ENCODE results near the gene C13orf46. TPM values are rescaled to one million over a fixed set of nuclear protein-coding genes. Genes with fewer than 3 reads are reported as not detected.

The C13orf46 gene
- total and polyA plus RNA-seq, 2 of the 8 experiments (the other 6 are each of a cell fraction or from before 2014, with no cell fraction given), result 0.23 to 0.28 TPM

DNA sequence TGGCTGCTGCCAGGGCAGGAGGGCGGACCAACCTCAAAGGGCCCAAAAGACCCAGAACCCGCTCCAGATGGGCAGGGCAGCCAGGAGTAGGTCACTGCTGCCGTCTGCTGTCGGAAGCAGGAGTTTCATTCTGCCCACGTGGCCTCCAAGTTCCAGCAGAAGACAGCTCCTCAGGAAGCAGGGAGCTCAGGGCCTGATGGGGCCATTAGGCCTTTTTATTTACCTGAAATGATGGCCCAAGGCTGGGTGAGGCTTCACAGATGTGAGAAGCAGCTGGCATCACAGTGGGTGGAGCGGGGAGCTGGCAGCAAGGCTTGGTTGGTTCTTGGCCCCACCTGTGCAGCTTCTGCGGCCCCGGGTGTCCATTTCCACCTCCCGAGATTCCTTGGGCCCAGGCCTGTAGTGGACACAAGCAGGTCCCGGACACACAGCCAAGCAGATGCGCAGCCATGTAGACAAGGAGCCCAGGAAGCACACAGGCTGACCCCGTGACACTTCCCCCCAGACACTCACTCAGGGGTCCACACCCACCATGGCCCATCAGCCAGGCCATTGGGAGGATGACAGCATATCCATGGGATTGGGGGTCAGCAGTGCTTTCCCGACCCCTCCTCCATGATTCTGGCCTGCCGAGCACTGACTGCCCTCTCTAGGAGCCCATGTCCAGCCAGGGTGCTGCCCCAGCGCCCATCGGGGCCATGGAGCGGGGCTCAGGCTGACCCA lies 26.4 kb downstream of the C13orf46 start:
- 90% methylated on average over 13 of the region's 17 CpGs; no CpG with 5 or more reads in 1 of the 2 experiments for WGBS, 2 experiments (ENCODE audit: extremely low coverage in 1 of 2, insufficient coverage in 1 of 2, insufficient read length in 1 of 2, insufficient replicate concordance in 2 of 2, low coverage in 1 of 2, low lambda C conversion rate in 2 of 2, missing lambda C conversion rate in 1 of 2)
- TF ChIP-seq KDM4A (IDR thresholded peaks at IDR 0.05; ENCODE audit: low read depth, low read length, severe bottlenecking) (no peak), CBX5 (IDR thresholded peaks at IDR 0.05; ENCODE audit: low read depth, low read length) (no peak), SIN3A (conservative IDR thresholded peaks at IDR 0.05 in 1 of 2, IDR thresholded peaks at IDR 0.05 in 1 of 2; ENCODE audit: low read depth in 1 of 2, low read length in 2 of 2) (no peak), RAD21 (IDR thresholded peaks at IDR 0.05 in 1 of 2, conservative IDR thresholded peaks at IDR 0.05 in 1 of 2; ENCODE audit: low read depth in 2 of 2, low read length in 2 of 2) (peak; percentile 68 to 78), SIRT6 (IDR thresholded peaks at IDR 0.05; ENCODE audit: low read length) (no peak), HDAC6 (IDR thresholded peaks at IDR 0.05; ENCODE audit: low read depth, low read length) (no peak)
- TF ChIP-seq, protein P1, sequence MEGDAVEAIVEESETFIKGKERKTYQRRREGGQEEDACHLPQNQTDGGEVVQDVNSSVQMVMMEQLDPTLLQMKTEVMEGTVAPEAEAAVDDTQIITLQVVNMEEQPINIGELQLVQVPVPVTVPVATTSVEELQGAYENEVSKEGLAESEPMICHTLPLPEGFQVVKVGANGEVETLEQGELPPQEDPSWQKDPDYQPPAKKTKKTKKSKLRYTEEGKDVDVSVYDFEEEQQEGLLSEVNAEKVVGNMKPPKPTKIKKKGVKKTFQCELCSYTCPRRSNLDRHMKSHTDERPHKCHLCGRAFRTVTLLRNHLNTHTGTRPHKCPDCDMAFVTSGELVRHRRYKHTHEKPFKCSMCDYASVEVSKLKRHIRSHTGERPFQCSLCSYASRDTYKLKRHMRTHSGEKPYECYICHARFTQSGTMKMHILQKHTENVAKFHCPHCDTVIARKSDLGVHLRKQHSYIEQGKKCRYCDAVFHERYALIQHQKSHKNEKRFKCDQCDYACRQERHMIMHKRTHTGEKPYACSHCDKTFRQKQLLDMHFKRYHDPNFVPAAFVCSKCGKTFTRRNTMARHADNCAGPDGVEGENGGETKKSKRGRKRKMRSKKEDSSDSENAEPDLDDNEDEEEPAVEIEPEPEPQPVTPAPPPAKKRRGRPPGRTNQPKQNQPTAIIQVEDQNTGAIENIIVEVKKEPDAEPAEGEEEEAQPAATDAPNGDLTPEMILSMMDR (IDR thresholded peaks at IDR 0.05; ENCODE audit: control extremely low read depth in 1 of 3, insufficient read depth in 1 of 3, low read depth in 1 of 3, low read length in 3 of 3), result peak in 2 of 3 experiments; percentile 46; a peak in 3 of 4 replicates
- TF ChIP-seq, protein P2, sequence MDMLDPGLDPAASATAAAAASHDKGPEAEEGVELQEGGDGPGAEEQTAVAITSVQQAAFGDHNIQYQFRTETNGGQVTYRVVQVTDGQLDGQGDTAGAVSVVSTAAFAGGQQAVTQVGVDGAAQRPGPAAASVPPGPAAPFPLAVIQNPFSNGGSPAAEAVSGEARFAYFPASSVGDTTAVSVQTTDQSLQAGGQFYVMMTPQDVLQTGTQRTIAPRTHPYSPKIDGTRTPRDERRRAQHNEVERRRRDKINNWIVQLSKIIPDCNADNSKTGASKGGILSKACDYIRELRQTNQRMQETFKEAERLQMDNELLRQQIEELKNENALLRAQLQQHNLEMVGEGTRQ (IDR thresholded peaks at IDR 0.05; ENCODE audit: low read length), result no peak

More for the DNA sequence above, 26.4 kb downstream of the C13orf46 start:
- H4K5ac ChIP-seq (ENCODE audit: insufficient read length, low read depth, low read length), result no peak overlapping the region
- H2BK5ac ChIP-seq (ENCODE audit: low read depth, low read length), result no peak overlapping the region
- no peak overlapping the region for H3K4me3 ChIP-seq (ENCODE audit: extremely low read depth in 1 of 4, insufficient read depth in 2 of 4, low read depth in 3 of 4, low read length in 4 of 4)
- no peak overlapping the region for H3K4ac ChIP-seq (replicated peaks; ENCODE audit: insufficient read length, low read depth, low read length)
- no peak for DNase-seq (ENCODE audit: low read depth in 1 of 2, low spot score in 2 of 2)
- no peak overlapping the region; a peak in 1 of 7 replicates for H3K9ac ChIP-seq (replicated peaks in 1 of 4; ENCODE audit: extremely low read depth in 1 of 4, low read depth in 3 of 4, low read length in 3 of 4)
- no peak overlapping the region for H2BK20ac ChIP-seq (ENCODE audit: low read length)
- no peaks in the 10 kb centered on the region for H3K36me3 ChIP-seq (ENCODE audit: control insufficient read depth in 2 of 4, insufficient read depth in 4 of 4, low read length in 3 of 4)
- no peak overlapping the region for H2BK120ac ChIP-seq (replicated peaks; ENCODE audit: low read depth, low read length)
- H2AFZ ChIP-seq (ENCODE audit: low read length), result no peak overlapping the region
- H2AK5ac ChIP-seq (ENCODE audit: low read depth, low read length), result no peak overlapping the region
- H3K14ac ChIP-seq (ENCODE audit: insufficient read length), result no peak overlapping the region
- CTCF ChIA-PET (ENCODE audit: partially characterized antibody), result interaction anchor here (0.6 to 3.3 kb wide), 8 partner anchors 10 to 281 kb away, joined by 3 to 13 read pairs (median 4); partner anchors contain the start of gene GRK1
- no peaks in the 10 kb centered on the region; the same call in 1 of the 2 replicates for H3K79me1 ChIP-seq (ENCODE audit: low read depth, low read length)
- H3K27me3 ChIP-seq (replicated peaks in 1 of 4; ENCODE audit: control insufficient read depth in 3 of 4, extremely low read depth in 1 of 4, insufficient read depth in 3 of 4, low read length in 3 of 4), result no peaks in the 10 kb centered on the region
- FAIRE-seq, result no peak
- H3K18ac ChIP-seq (ENCODE audit: extremely low read depth, low read length), result no peak overlapping the region
- H3K4me2 ChIP-seq (ENCODE audit: insufficient read depth in 1 of 2, low read depth in 2 of 2, low read length in 2 of 2), result no peak overlapping the region
- H2BK12ac ChIP-seq (ENCODE audit: low read depth, low read length), result no peak overlapping the region
- H3K79me2 ChIP-seq (ENCODE audit: control insufficient read depth in 1 of 2, insufficient read depth in 2 of 2, low read length in 2 of 2), result no peaks in the 10 kb centered on the region
- no peak overlapping the region for H4K91ac ChIP-seq (replicated peaks; ENCODE audit: insufficient read length, low read length)
- no peak overlapping the region for H3K56ac ChIP-seq (replicated peaks; ENCODE audit: insufficient read length, low read depth, low read length)
- no peaks in the 10 kb centered on the region for H3K23me2 ChIP-seq (ENCODE audit: low read depth, low read length)
- no peak overlapping the region for H3K27ac ChIP-seq (ENCODE audit: low read depth, low read length)
- POLR2A ChIA-PET (ENCODE audit: partially characterized antibody), result no interaction called here
- H3K9me3 ChIP-seq (ENCODE audit: insufficient read depth in 2 of 2, low read depth in 1 of 2, low read length in 1 of 2), result no peaks in the 10 kb centered on the region
- H2BK15ac ChIP-seq (ENCODE audit: low read length), result no peak overlapping the region
- H4K20me1 ChIP-seq (replicated peaks in 1 of 2; ENCODE audit: control insufficient read depth in 1 of 2, insufficient read depth in 2 of 2, low read length in 2 of 2), result no peaks in the 10 kb centered on the region
- H4K8ac ChIP-seq (ENCODE audit: extremely low read depth, insufficient read depth, low read length), result no peak overlapping the region
- no peak overlapping the region for H3K23ac ChIP-seq (ENCODE audit: insufficient read length)
- peaks cover 0 to 2% (median 0%) of the 10 kb centered on the region in 4 experiments; a peak in 1 of 7 replicates for H3K4me1 ChIP-seq (replicated peaks in 1 of 4; ENCODE audit: control insufficient read depth in 3 of 4, insufficient read depth in 4 of 4, low read length in 3 of 4)

All from H1 (cell line).